ENCODE data around the gene PROKR1. TPM values are rescaled to one million over a fixed set of nuclear protein-coding genes. Genes with fewer than 3 reads are reported as not detected.
"Not testable (repeated sequence)": the region's sequence is repeated elsewhere in the genome, so short reads cannot be mapped to it uniquely, and the experiment has no call there.

The PROKR1 gene
- under 1 TPM in 2 of 3 donors, not detected in 1; 0.66 to 0.80 TPM for total RNA-seq

DNA sequence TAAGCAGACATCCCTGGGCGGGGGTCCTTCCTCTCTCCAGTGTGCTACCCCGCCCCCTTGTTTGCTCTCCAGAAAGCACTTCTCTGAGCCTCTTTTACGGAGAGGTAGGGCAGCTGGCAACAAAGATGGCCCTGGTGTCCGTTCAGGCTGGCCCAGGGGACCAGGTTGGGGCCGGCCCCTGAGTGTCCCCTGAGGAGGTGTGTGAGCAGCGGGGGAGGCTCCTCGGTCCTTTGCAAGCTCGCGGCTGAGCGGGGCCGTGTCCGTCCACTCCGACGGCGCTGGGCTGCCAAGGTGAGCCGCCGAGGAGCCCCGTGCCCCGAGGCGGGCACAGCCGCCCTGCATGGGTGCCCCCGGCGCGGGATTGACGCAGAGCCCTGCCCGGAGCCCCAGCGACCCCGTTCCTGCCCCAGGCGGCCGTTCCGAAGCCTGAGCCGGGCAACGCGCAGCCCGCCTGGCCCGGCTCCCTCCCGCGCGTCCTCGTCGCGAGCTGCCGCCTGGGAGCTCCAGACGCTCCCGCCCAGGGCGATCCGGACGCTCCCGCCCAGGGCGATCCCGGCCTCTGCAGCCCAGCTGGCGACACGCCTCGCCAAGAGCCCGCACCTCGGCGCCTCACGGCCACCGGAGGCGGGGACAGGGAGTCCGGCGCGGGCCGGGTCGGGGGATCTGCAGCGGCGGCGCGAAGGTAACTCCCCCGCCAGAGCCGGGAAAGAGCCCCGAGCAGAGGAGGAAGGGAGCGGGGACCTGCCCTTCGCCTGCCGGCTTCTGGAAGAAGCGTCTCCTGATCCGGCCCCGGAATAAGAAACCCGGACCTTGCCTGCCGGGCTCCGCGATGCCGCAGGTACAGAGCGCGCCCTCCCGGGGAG is at the start of gene PROKR1:
TSS of gene PROKR1 (plus strand) at position 569 of the 863 bp plus-strand sequence. CDS start 2,243 bp downstream, outside the sequence.
- peak in 1 of 2 donors; percentile 51 for DNase-seq (ENCODE audit: low spot score in 2 of 2)
- Histone ChIP-seq H3K4me3 (peak within 1 kb of the TSS; percentile 47 to 67 (median 48)), H3K36me3 (no peaks in the 10 kb centered on the region), H3K27me3 (peaks cover 0 to 45% of the 10 kb centered on the region in 2 donors), H3K4me1 (no peaks in the 10 kb centered on the region), H3K9me3 (no peaks in the 10 kb centered on the region), H3K27ac (no peak within 1 kb of the TSS)
- no peak for TF ChIP-seq POLR2AphosphoS5 (IDR thresholded peaks at IDR 0.05)
- TF ChIP-seq, protein P1, sequence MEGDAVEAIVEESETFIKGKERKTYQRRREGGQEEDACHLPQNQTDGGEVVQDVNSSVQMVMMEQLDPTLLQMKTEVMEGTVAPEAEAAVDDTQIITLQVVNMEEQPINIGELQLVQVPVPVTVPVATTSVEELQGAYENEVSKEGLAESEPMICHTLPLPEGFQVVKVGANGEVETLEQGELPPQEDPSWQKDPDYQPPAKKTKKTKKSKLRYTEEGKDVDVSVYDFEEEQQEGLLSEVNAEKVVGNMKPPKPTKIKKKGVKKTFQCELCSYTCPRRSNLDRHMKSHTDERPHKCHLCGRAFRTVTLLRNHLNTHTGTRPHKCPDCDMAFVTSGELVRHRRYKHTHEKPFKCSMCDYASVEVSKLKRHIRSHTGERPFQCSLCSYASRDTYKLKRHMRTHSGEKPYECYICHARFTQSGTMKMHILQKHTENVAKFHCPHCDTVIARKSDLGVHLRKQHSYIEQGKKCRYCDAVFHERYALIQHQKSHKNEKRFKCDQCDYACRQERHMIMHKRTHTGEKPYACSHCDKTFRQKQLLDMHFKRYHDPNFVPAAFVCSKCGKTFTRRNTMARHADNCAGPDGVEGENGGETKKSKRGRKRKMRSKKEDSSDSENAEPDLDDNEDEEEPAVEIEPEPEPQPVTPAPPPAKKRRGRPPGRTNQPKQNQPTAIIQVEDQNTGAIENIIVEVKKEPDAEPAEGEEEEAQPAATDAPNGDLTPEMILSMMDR (IDR thresholded peaks at IDR 0.05) = no peak
- no peak for TF ChIP-seq POLR2A (IDR thresholded peaks at IDR 0.05)
- intact Hi-C loops (cut with DNase I; ENCODE audit: low total_unique reads) = no loop called here

- DNase-seq (ENCODE audit: low spot score in 2 of 2) = no peak
- TF ChIP-seq, protein P1 (IDR thresholded peaks at IDR 0.05) = no peak
- TF ChIP-seq POLR2AphosphoS5 (IDR thresholded peaks at IDR 0.05) = no peak
- TF ChIP-seq POLR2A (IDR thresholded peaks at IDR 0.05) = no peak
- Histone ChIP-seq H3K36me3 (no peaks in the 10 kb centered on the region), H3K9me3 (no peaks in the 10 kb centered on the region), H3K4me1 (no peaks in the 10 kb centered on the region), H3K27ac (no peak overlapping the region), H3K4me3 (no peak overlapping the region), H3K27me3 (no peaks in the 10 kb centered on the region)
- intact Hi-C loops (cut with DNase I; ENCODE audit: low total_unique reads) = no loop called here
Observed at GRCh38 chr2:68594041-68594440, 49.3 kb upstream of the PROKR1 start.

DNA sequence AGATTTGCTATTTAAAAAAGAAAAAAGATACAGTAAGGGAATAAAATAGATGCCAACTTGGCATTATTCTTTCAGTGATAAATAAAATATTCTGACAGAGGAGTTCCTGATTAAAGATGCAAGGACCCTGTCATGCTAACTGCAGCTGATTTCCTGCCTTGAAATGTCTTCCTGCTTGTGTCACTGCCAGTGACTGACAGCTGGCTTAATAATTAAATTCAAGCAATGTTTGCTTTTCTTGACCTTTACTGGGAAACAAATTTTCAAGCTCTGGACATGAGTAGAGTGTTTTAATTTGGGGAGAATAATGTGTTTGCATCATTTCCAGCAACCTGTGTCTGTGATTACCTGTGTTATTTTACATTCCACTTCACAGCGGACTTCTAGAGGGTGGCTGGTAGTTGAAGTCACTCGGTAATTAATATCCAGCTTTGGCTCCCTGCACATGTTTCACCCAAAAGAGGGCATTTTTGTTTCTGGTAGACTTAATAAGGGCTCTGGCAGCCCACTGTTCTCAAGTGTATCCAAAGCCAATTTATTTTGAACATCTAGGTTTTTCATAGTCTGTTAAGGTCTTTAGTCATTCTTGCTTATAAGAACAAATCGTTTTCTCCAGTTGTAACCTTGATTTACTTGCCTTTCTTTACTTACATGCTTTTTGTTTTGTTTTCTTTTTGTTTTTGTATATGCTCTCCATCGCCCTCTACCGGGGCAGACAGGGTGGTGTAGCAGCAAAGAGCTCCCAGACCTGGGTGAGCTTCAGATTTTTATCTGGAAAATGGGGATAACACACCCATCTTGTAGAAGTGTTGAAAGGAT is 48.5 kb upstream of the PROKR1 start:
- TF ChIP-seq POLR2A (IDR thresholded peaks at IDR 0.05) (no peak), POLR2AphosphoS5 (IDR thresholded peaks at IDR 0.05) (no peak)
- TF ChIP-seq, protein P1 (IDR thresholded peaks at IDR 0.05) = peak in 2 of 3 donors; percentile 30 to 42
- Histone ChIP-seq H3K4me3 (no peak overlapping the region), H3K4me1 (no peaks in the 10 kb centered on the region), H3K9me3 (peaks cover 0 to 5% of the 10 kb centered on the region in 2 donors), H3K36me3 (no peaks in the 10 kb centered on the region), H3K27ac (no peak overlapping the region), H3K27me3 (no peaks in the 10 kb centered on the region)
- intact Hi-C loops (cut with DNase I; ENCODE audit: low total_unique reads) = no loop called here
- DNase-seq (ENCODE audit: low spot score in 2 of 2) = no peak

GRCh38 chr2:68595493-68595785 is 47.9 kb upstream of the PROKR1 start:
- H3K4me3 ChIP-seq; H3K36me3 ChIP-seq; H3K4me1 ChIP-seq; intact Hi-C loops (cut with DNase I; ENCODE audit: low total_unique reads); H3K27me3 ChIP-seq; DNase-seq (ENCODE audit: low spot score in 2 of 2); H3K27ac ChIP-seq; H3K9me3 ChIP-seq: not testable (repeated sequence)

GRCh38 chr2:68600495-68600894 is 42.9 kb upstream of the PROKR1 start:
- H3K27ac ChIP-seq; intact Hi-C loops (cut with DNase I; ENCODE audit: low total_unique reads); H3K27me3 ChIP-seq; H3K4me3 ChIP-seq; H3K36me3 ChIP-seq; DNase-seq (ENCODE audit: low spot score in 2 of 2); H3K4me1 ChIP-seq: not testable (repeated sequence)
- peaks cover 0 to 43% of the 10 kb centered on the region in 2 donors for H3K9me3 ChIP-seq

- intact Hi-C loops (cut with DNase I; ENCODE audit: low total_unique reads) = no loop called here
- DNase-seq (ENCODE audit: low spot score in 2 of 2) = no peak
- Histone ChIP-seq H3K9me3 (peaks cover 0 to 56% of the 10 kb centered on the region in 2 donors), H3K36me3 (no peaks in the 10 kb centered on the region), H3K4me1 (no peaks in the 10 kb centered on the region), H3K27me3 (no peaks in the 10 kb centered on the region), H3K4me3 (no peak overlapping the region), H3K27ac (no peak overlapping the region)
- TF ChIP-seq, protein P1 (IDR thresholded peaks at IDR 0.05) = no peak
- TF ChIP-seq POLR2A (IDR thresholded peaks at IDR 0.05) = no peak
- no peak for TF ChIP-seq POLR2AphosphoS5 (IDR thresholded peaks at IDR 0.05)
Observed at GRCh38 chr2:68603059-68603458, 40.3 kb upstream of the PROKR1 start.
